BLaER1 treated with 17β-estradiol and CSF1 and Interleukin-3, amounts not matched to agents 10 nM and 100 nM (cell line): ENCODE results near the gene MAD2L2.

Experiments used
- H3K27ac ChIP-seq, 11 experiments: shearing (Covaris generic); formaldehyde crosslinking; 2 replicates each; pipeline ENCODE4 v1.8.1; 2022
- H3K27me3 ChIP-seq, 11 experiments: shearing (Covaris generic); formaldehyde crosslinking; 2 replicates each; pipeline ENCODE4 v1.8.1; 2022
- H3K36me3 ChIP-seq, 11 experiments: shearing (Covaris generic); formaldehyde crosslinking; 2 replicates each; pipeline ENCODE4 v1.8.1; 2022
- H3K4me1 ChIP-seq, 10 experiments: shearing (Covaris generic); formaldehyde crosslinking; 2 replicates each; pipeline ENCODE4 v1.8.1; 2022
- H3K4me2 ChIP-seq, 11 experiments: shearing (Covaris generic); formaldehyde crosslinking; 2 replicates each; pipeline ENCODE4 v1.8.1; 2022
- H3K4me3 ChIP-seq, 10 experiments: shearing (Covaris generic); formaldehyde crosslinking; 2 replicates each; pipeline ENCODE4 v1.8.1; 2022
- H3K9ac ChIP-seq, 11 experiments: shearing (Covaris generic); formaldehyde crosslinking; 2 replicates each; pipeline ENCODE4 v1.8.1; 2022
- H3K9me3 ChIP-seq, 11 experiments: shearing (Covaris generic); formaldehyde crosslinking; replicated peaks in 1 of 11; 2 replicates each; pipeline ENCODE4 v1.8.1; 2022
- H4K20me1 ChIP-seq, 11 experiments: shearing (Covaris generic); formaldehyde crosslinking; 2 replicates each; pipeline ENCODE4 v1.8.1; 2022
- Cebpa-rat ChIP-seq, 11 experiments: shearing (Covaris generic); IDR thresholded peaks; 2 replicates each; pipeline ENCODE4 v1.8.1; 2022

MAD2L2 gene

DNA sequence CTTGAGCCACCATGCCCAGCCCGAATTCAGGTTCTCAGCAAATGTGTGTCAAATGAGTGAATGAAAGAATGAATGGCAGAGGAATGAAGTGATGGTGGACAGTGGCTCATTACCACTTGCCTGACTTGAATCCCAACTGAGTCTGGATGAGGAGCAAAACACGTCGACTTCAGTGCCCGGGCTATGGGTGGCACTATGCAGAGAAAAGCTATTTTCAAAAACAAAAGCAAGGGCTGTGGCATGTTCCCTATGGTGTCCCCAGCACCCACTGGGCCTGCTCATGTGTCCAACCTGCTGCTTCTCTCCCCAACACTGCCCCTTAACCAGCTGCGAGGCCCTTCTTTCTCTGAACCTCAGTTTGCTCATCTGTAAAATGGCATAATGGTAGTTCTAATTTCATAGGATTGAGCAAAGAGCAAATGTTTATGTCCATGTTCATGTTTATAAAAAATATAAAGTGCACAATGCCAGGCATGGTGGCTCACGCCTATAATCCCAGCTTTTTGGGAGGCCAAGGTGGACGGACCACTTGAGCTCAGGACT lies 4.3 kb upstream of the MAD2L2 start:
- Histone ChIP-seq H3K36me3 (peaks cover 0 to 13% (median 0%) of the 10 kb centered on the region in 11 experiments; a peak in 5 of 22 replicates), H3K4me3 (peak overlapping the region in 3 of 10 experiments; percentile 16 to 26 (median 25); a peak in 1 of 20 replicates), H3K4me2 (peak overlapping the region in 9 of 11 experiments; percentile 62 to 98 (median 90); a peak in 18 of 22 replicates), H3K27me3 (no peaks in the 10 kb centered on the region), H3K9me3 (no peaks in the 10 kb centered on the region), H4K20me1 (peaks cover 0 to 32% (median 10%) of the 10 kb centered on the region in 11 experiments; a peak in 11 of 22 replicates), H3K27ac (peak overlapping the region in 6 of 11 experiments; percentile 7 to 69 (median 50); a peak in 7 of 22 replicates), H3K4me1 (peaks cover 28 to 90% (median 89%) of the 10 kb centered on the region in 10 experiments), H3K9ac (peak overlapping the region in 6 of 11 experiments; percentile 14 to 73 (median 64); a peak in 9 of 22 replicates)
- TF ChIP-seq Cebpa-rat (IDR thresholded peaks at IDR 0.05): no peak

DNA sequence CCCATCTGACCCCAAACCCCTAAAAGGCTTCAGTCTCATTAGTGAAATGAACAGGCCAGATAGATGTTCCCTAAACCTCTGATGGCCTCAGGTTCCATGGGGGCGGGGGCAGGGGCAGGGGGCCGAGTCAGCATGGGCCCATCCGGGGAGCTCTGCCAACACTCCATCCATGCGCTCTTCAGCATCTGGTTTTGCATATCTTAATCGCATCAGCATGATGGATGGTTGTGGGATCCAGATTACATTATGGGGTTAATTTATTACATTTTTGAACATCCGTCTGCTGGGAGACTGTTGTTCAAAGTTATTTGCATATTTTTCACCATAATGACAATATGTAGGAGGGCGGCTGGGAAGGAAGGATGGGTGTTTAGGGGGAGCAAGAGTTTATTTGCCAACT lies 3.1 kb upstream of the MAD2L2 start:
- Histone ChIP-seq H3K36me3 (peaks cover 0 to 13% (median 6%) of the 10 kb centered on the region in 11 experiments; a peak in 7 of 22 replicates), H3K27ac (peak overlapping the region in 7 of 11 experiments; percentile 0 to 93 (median 51); a peak in 9 of 22 replicates), H3K4me3 (peak overlapping the region in 3 of 10 experiments; percentile 16 to 26 (median 25); a peak in 2 of 20 replicates), H3K27me3 (no peaks in the 10 kb centered on the region), H4K20me1 (peaks cover 0 to 40% (median 18%) of the 10 kb centered on the region in 11 experiments; a peak in 11 of 22 replicates), H3K9ac (peak overlapping the region in 6 of 11 experiments; percentile 5 to 73 (median 64); a peak in 9 of 22 replicates), H3K9me3 (no peaks in the 10 kb centered on the region), H3K4me2 (peak overlapping the region; percentile 41 to 99 (median 93); a peak in 21 of 22 replicates), H3K4me1 (peaks cover 28 to 91% (median 88%) of the 10 kb centered on the region in 10 experiments)
- no peak for TF ChIP-seq Cebpa-rat (IDR thresholded peaks at IDR 0.05)

DNA sequence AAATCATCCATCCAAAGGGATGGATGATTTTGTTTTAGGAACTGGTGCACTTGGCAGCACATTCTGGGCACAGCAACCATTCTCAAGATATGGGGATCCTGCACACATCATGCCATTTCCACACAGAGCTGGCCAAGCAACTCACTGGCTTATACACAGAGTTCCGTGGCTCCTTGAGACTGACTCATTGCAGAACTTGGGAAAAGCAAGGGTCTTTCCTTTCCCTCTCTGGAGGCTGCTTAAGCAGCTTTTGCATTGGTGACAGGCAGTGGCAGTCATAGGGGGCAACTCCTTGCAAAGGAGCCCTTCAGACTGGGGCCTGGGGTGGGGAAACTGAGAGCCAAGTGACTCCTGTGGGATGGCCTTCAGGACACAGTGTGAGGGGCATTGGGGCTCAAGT lies 1.9 kb upstream of the MAD2L2 start:
- Histone ChIP-seq H3K9me3 (no peaks in the 10 kb centered on the region), H3K4me3 (peak overlapping the region in 3 of 10 experiments; percentile 81 to 97 (median 84); a peak in 4 of 20 replicates), H3K27me3 (no peaks in the 10 kb centered on the region), H3K36me3 (peaks cover 0 to 23% (median 14%) of the 10 kb centered on the region in 11 experiments; a peak in 12 of 22 replicates), H3K27ac (peak overlapping the region in 6 of 11 experiments; percentile 81 to 94 (median 90); a peak in 14 of 22 replicates), H3K9ac (peak overlapping the region in 9 of 11 experiments; percentile 1 to 99 (median 90); a peak in 15 of 22 replicates), H3K4me1 (peaks cover 28 to 91% (median 88%) of the 10 kb centered on the region in 10 experiments), H3K4me2 (peak overlapping the region; percentile 81 to 99 (median 93); a peak in 21 of 22 replicates), H4K20me1 (peaks cover 0 to 46% (median 27%) of the 10 kb centered on the region in 11 experiments; a peak in 14 of 22 replicates)
- no peak for TF ChIP-seq Cebpa-rat (IDR thresholded peaks at IDR 0.05)

DNA sequence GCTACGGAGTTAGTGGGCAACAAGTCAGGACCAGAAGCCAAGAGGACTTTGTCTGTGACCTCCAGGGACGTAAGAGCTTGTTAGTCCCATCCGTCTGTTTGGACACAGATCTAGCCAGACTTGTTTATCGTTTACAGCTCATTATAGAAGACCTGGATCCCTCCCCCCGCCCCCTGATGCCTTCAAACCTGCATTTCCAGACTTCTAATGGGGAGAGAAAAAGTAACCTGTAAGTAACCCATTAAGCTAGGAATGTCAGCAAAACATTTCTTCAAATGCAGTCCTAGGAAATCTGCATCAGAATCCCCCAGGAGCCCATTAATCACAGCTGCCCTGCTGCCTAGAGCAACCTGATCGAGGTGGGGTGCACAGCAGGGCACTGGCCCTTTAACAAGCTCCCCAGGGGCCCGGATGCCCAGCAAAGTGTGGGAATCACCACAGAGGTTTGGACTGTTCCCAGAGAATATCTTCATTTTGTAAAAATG lies 1.4 kb upstream of the MAD2L2 start:
- H3K4me2 ChIP-seq: peak overlapping the region; percentile 81 to 99 (median 93)
- H3K27ac ChIP-seq: peak overlapping the region in 9 of 11 experiments; percentile 81 to 94 (median 91); a peak in 17 of 22 replicates
- H3K4me3 ChIP-seq: peak overlapping the region in 7 of 10 experiments; percentile 81 to 98 (median 88); a peak in 12 of 20 replicates
- peak overlapping the region; percentile 84 to 99 (median 89); a peak in 20 of 22 replicates for H3K9ac ChIP-seq
- TF ChIP-seq Cebpa-rat (IDR thresholded peaks at IDR 0.05): no peak
- H4K20me1 ChIP-seq: peaks cover 0 to 50% (median 32%) of the 10 kb centered on the region in 11 experiments; a peak in 17 of 22 replicates
- no peaks in the 10 kb centered on the region for H3K9me3 ChIP-seq
- peaks cover 28 to 91% (median 88%) of the 10 kb centered on the region in 10 experiments for H3K4me1 ChIP-seq
- peaks cover 0 to 28% (median 18%) of the 10 kb centered on the region in 11 experiments; a peak in 19 of 22 replicates for H3K36me3 ChIP-seq
- H3K27me3 ChIP-seq: no peaks in the 10 kb centered on the region

DNA sequence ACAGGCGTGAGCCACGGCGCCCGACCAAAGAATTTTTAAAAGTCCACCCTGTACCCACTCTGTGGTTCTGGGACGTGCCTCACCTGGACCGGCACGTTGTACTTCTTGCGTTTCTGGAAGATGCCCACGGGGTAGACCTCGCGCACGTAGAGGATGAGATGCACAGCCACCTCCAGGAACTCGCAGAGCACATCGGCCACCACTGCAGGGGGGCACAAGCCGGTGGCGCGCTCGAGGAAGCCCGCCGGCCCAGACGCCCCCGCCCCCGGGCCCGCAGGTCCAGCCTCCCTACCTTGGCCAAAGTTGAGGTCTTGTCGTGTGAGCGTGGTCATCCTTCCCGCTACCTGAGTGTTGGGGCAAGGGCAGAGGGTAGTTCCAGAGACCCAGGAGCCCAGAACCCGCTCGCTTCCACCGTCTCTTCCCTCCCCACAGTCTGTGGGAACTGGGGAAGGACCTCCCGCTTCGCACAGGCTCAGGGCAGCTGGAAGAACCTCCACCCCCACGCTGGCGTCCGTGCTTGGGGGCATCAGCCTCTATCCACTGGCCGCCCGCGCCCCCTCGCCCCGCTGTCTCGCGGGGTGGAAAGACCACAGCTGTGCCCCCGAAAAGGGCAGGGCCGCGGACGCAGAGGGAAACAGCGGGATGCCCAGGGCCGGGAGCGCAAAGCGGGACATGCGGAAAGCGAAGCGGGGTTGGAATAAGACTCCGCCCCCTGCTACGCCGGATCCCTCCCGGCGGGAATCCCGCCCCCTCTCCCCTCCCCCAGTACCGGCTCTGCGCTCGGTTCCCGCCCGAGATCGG lies 478 bp downstream of the MAD2L2 start:
- no peaks in the 10 kb centered on the region for H3K27me3 ChIP-seq
- no peaks in the 10 kb centered on the region for H3K9me3 ChIP-seq
- H3K4me2 ChIP-seq: peak overlapping the region; percentile 92 to 100 (median 98)
- H3K36me3 ChIP-seq: peaks cover 12 to 41% (median 35%) of the 10 kb centered on the region in 11 experiments
- no peak for TF ChIP-seq Cebpa-rat (IDR thresholded peaks at IDR 0.05)
- H3K4me3 ChIP-seq: peak overlapping the region; percentile 72 to 98 (median 88)
- H4K20me1 ChIP-seq: peaks cover 0 to 64% (median 49%) of the 10 kb centered on the region in 11 experiments; a peak in 18 of 22 replicates
- H3K4me1 ChIP-seq: peaks cover 28 to 77% (median 74%) of the 10 kb centered on the region in 10 experiments
- H3K9ac ChIP-seq: peak overlapping the region; percentile 84 to 99 (median 89)
- H3K27ac ChIP-seq: peak overlapping the region; percentile 78 to 94 (median 88)

DNA sequence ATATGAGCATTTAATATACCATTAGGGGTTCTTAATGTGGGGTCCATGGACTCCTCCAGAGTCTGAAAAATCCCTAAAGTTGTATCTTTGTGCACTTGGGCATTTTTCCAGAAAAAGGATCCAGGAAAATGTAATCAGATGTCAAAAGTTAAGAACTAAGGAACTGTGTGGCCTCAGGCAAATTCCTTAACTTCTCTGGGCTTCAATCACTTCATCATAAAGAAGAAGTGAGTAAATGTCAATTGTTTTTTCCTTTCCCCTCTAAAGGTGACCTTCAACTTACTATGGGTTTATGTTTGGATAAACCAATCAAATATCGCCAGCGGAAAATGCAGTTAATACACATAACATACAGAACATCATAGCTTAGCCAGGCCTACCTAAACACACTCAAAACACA lies 2.5 kb downstream of the MAD2L2 start:
- Histone ChIP-seq H3K27me3 (no peaks in the 10 kb centered on the region), H3K4me1 (peaks cover 21 to 57% (median 54%) of the 10 kb centered on the region in 10 experiments), H4K20me1 (peaks cover 0 to 73% (median 57%) of the 10 kb centered on the region in 11 experiments; a peak in 17 of 22 replicates), H3K36me3 (peaks cover 30 to 61% (median 53%) of the 10 kb centered on the region in 11 experiments), H3K4me2 (peak overlapping the region in 8 of 11 experiments; percentile 92 to 99 (median 98); a peak in 14 of 22 replicates), H3K9me3 (no peaks in the 10 kb centered on the region), H3K9ac (peak overlapping the region in 4 of 11 experiments; percentile 17 to 99 (median 70); a peak in 3 of 22 replicates), H3K27ac (no peak overlapping the region), H3K4me3 (0 out of 20 replicates have a peak overlapping the region, but pooled peaks of 1 of the 10 experiments have one; percentile 9)
- no peak for TF ChIP-seq Cebpa-rat (IDR thresholded peaks at IDR 0.05)

DNA sequence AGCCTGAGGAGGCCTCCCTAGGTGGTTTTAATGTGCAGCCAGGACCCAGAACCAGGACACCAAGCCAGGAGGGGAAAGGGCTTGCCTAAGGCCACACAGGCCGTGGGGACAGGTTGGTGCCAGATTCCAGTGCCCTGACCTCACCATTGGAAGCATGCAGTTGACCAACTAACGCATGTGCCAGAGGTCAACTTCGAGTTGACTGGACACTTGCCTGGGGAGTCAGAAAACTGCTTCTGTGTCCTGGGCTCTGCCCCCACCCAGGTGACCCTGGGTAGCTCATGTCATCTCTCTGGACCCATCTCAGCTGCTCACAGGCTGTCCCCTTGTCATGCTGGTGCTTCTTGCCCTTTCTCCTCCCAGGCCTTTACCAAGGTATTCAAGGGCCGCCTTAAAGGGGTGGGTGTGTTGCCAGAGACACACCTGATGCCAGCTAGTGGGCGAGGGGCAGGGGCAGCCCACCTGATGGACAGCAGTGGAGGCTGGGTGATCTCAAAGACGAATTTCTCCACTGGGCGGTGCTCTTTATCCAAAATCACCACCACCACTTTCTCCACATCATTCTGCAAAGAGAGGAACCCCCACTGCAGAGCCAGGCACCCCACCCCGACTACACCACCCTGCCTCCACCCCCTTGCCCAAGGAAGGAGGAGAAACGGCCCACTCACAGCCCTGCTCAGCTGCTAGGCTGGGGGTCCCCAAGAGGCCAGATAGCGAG lies 4.4 kb downstream of the MAD2L2 start:
- Histone ChIP-seq H3K4me1 (peaks cover 14 to 40% (median 36%) of the 10 kb centered on the region in 10 experiments; a peak in 19 of 20 replicates), H3K4me3 (no peak overlapping the region), H4K20me1 (peaks cover 0 to 87% (median 71%) of the 10 kb centered on the region in 11 experiments; a peak in 18 of 22 replicates), H3K9ac (peak overlapping the region in 5 of 11 experiments; percentile 4 to 55 (median 44); a peak in 7 of 22 replicates), H3K27ac (peak overlapping the region in 4 of 11 experiments; percentile 2 to 48 (median 35); a peak in 7 of 22 replicates), H3K9me3 (no peaks in the 10 kb centered on the region), H3K27me3 (no peaks in the 10 kb centered on the region), H3K4me2 (peak overlapping the region in 3 of 11 experiments; percentile 18 to 98 (median 98); a peak in 2 of 22 replicates), H3K36me3 (peaks cover 47 to 80% (median 72%) of the 10 kb centered on the region in 11 experiments)
- no peak for TF ChIP-seq Cebpa-rat (IDR thresholded peaks at IDR 0.05)
